PC-9 (cell line): ENCODE data around the gene MAP1S. TPM values are rescaled to one million over a fixed set of nuclear protein-coding genes. Genes with fewer than 3 reads are reported as not detected.

Experiments used
- Bru-seq: library from RNA; stranded (reverse); fragments of 400-500 nt; gene quantifications from one replicate; lab custom pipeline; 2021; lab: Mats Ljungman, UMichigan
- BruChase-seq, 2 experiments: library from RNA; stranded (reverse); fragments of 400-500 nt; gene quantifications; one replicate each; lab custom pipeline; 2021; lab: Mats Ljungman, UMichigan
- BruUV-seq: library from RNA; stranded (reverse); fragments of 400-500 nt; replicated peaks from 2 replicates; lab custom pipeline; 2021; lab: Mats Ljungman, UMichigan
- CTCF ChIA-PET: fragments of 300-600 bp; sonication (Branson Sonifier 250); formaldehyde crosslinking; loops from one replicate; lab custom pipeline; 2022; ENCODE audit warnings: antibody characterized with exemption; lab: Charles Lee
- POLR2A ChIA-PET: fragments of 300-600 bp; sonication (Branson Sonifier 250); formaldehyde crosslinking; loops from one replicate; lab custom pipeline; 2022; ENCODE audit warnings: antibody characterized with exemption; ENCODE audit not compliant: unreplicated experiment; lab: Charles Lee
- DNase-seq, 2 experiments: peaks; one replicate each; pipeline versions ENCODE4 v3.0.0 to v3.0.0-alpha.2; 2015 to 2022; ENCODE audit warnings: mixed read lengths in 1 of 2
- H2AFZ ChIP-seq: fragments of 200-600 bp; sonication (generic); 2 replicates; pipeline ENCODE4 v1.8.1; 2017; ENCODE audit warnings: antibody characterized with exemption
- H3F3A ChIP-seq: fragments of 200-600 bp; sonication (generic); 2 replicates; pipeline ENCODE4 v1.8.1; 2017; ENCODE audit warnings: antibody characterized with exemption, mild to moderate bottlenecking, low read depth; ENCODE audit not compliant: insufficient read depth
- H3K27ac ChIP-seq: fragments of 200-600 bp; sonication (generic); 2 replicates; pipeline ENCODE4 v1.6.1; 2016; ENCODE audit warnings: mixed run types
- H3K27me3 ChIP-seq: fragments of 200-600 bp; sonication (generic); 2 replicates; pipeline ENCODE4 v1.6.1; 2016; ENCODE audit warnings: low read depth, mixed run types; ENCODE audit not compliant: insufficient read depth
- H3K36me3 ChIP-seq: fragments of 200-600 bp; sonication (generic); 2 replicates; pipeline ENCODE4 v1.6.1; 2016; ENCODE audit warnings: low read depth, mixed run types
- H3K4me1 ChIP-seq: fragments of 200-600 bp; sonication (generic); replicated peaks from 2 replicates; pipeline ENCODE4 v1.6.1; 2016; ENCODE audit warnings: mixed run types; ENCODE audit not compliant: insufficient read depth
- H3K4me2 ChIP-seq: fragments of 200-600 bp; sonication (generic); 2 replicates; pipeline ENCODE4 v1.6.1; 2017; ENCODE audit warnings: mixed run types
- H3K4me3 ChIP-seq: fragments of 200-600 bp; sonication (generic); 2 replicates; pipeline ENCODE4 v1.6.1; 2016; ENCODE audit warnings: mixed run types
- H3K79me2 ChIP-seq: fragments of 200-600 bp; sonication (generic); 2 replicates; pipeline ENCODE4 v1.6.1; 2017; ENCODE audit warnings: low read depth, mixed run types
- H3K9me2 ChIP-seq: fragments of 200-600 bp; sonication (generic); 2 replicates; pipeline ENCODE4 v1.8.1; 2017; ENCODE audit warnings: mild to moderate bottlenecking; ENCODE audit not compliant: insufficient read depth
- H3K9me3 ChIP-seq: fragments of 200-600 bp; sonication (generic); 2 replicates; pipeline ENCODE4 v1.8.1; 2016; ENCODE audit warnings: low read depth; ENCODE audit not compliant: insufficient read depth
- H4K20me1 ChIP-seq: fragments of 200-600 bp; sonication (generic); 2 replicates; pipeline ENCODE4 v1.8.1; 2017; ENCODE audit not compliant: insufficient read depth
- CTCF ChIP-seq: fragments of 200-600 bp; sonication (generic); conservative IDR thresholded peaks from 2 replicates; pipeline ENCODE4 v1.6.1; 2017; ENCODE audit warnings: mixed run types, antibody characterized with exemption, mild to moderate bottlenecking, moderate library complexity
- EZH2 ChIP-seq: fragments of 200-600 bp; sonication (generic); IDR thresholded peaks from 2 replicates; pipeline ENCODE4 v1.8.0; 2017; ENCODE audit warnings: antibody characterized with exemption, low read depth
- intact Hi-C: fragments of 100-400 bp; cut with micrococcal nuclease; formaldehyde crosslinking; loops from one replicate; pipeline ENCODE4 v1.10.0; 2022; ENCODE audit not compliant: unreplicated experiment
- long read RNA-seq: library from polyadenylated mRNA; stranded (forward); transcript quantifications from one replicate; pipeline ENCODE4 v2.0.0, GENCODE V29; 2022
- total RNA-seq: library from RNA; stranded (reverse); gene quantifications from 2 replicates; pipeline ENCODE4 v1.2.3, GENCODE V29; 2021

The MAP1S gene
- total RNA-seq = 74.6 and 86.9 TPM in 2 replicates
- percentile 75 among the genes with signal in this experiment for Bru-seq, nascent RNA
- percentile 76 among the genes with signal in this experiment for BruChase-seq, experiment 1, labeled RNA remaining after a 2-hour chase
- percentile 82 among the genes with signal in this experiment for BruChase-seq, experiment 2, labeled RNA remaining after a 6-hour chase
- long read RNA-seq, transcript MAP1S-201 (7 exons, 3,419 nt) = major isoform, 84 of 126 reads
- long read RNA-seq, partial matches to known transcripts = 33 of 126 reads
- long read RNA-seq, other reads (novel, unspliced or antisense) = 9 of 126 reads

- no peaks in the 10 kb centered on the region for H3K36me3 ChIP-seq
- peak within 1 kb of the TSS; percentile 93 for H3K4me3 ChIP-seq
- H3F3A ChIP-seq = peaks cover 13% of the 10 kb centered on the region; the same call in 1 of the 2 replicates
- peaks cover 44% of the 10 kb centered on the region for H4K20me1 ChIP-seq
- ChIA-PET POLR2A (interaction anchor here (0.6 to 1.2 kb wide), 2 partner anchors 32 to 391 kb away, joined by 6 to 8 read pairs; no protein-coding TSS in a partner anchor), CTCF (interaction anchor here (0.6 to 1.2 kb wide), 3 partner anchors 47 to 828 kb away, joined by 3 to 5 read pairs (median 3); no protein-coding TSS in a partner anchor)
- no peak within 1 kb of the TSS for H3K27ac ChIP-seq
- TF ChIP-seq CTCF (no peak), EZH2 (no peak)
- peak within 1 kb of the TSS; percentile 82 for H2AFZ ChIP-seq
- DNase-seq = peak; percentile 52 to 58
- H3K9me3 ChIP-seq = no peaks in the 10 kb centered on the region
- TSS peak; percentile 73 for BruUV-seq
- peak within 1 kb of the TSS; percentile 82 for H3K4me2 ChIP-seq
- no peaks in the 10 kb centered on the region for H3K9me2 ChIP-seq
- intact Hi-C loops = loop anchor here (10.0 kb wide), 1 partner anchor 136 kb away; the partner anchor contains the start of gene RPL18A
- H3K4me1 ChIP-seq = peaks cover 21% of the 10 kb centered on the region
- H3K79me2 ChIP-seq = peaks cover 36% of the 10 kb centered on the region
- H3K27me3 ChIP-seq = no peaks in the 10 kb centered on the region
Observed at GRCh38 chr19:17718947-17719711, at the start of gene MAP1S. MAP1S (plus strand) TSS chr19:17719480; CDS start chr19:17719503, 23 bp downstream.

- intact Hi-C loops = no loop called here
- POLR2A ChIA-PET = no interaction called here
Observed at GRCh38 chr19:17671906-17672305, 47.4 kb upstream of the MAP1S start.

More at GRCh38 chr19:17671906-17672305, 47.4 kb upstream of the MAP1S start:
- BruUV-seq = no TSS peak
- Histone ChIP-seq H3K9me2 (no peaks in the 10 kb centered on the region), H3K4me2 (no peak overlapping the region), H3K4me3 (no peak overlapping the region), H3K27ac (no peak overlapping the region), H3K4me1 (no peaks in the 10 kb centered on the region), H2AFZ (no peak overlapping the region), H3K27me3 (peaks cover 5% of the 10 kb centered on the region; the same call in 1 of the 2 replicates), H3K36me3 (no peaks in the 10 kb centered on the region), H3K79me2 (no peaks in the 10 kb centered on the region), H3F3A (peaks cover 4% of the 10 kb centered on the region; the same call in 1 of the 2 replicates), H3K9me3 (no peaks in the 10 kb centered on the region), H4K20me1 (no peaks in the 10 kb centered on the region)
- CTCF ChIA-PET = no interaction called here
- TF ChIP-seq CTCF = no peak
- TF ChIP-seq EZH2 = no peak
- DNase-seq = peak; percentile 37 to 52
